Peyer's patch (tissue), 4 donors: ENCODE results near the gene IRAK1BP1. TPM values are rescaled to one million over a fixed set of nuclear protein-coding genes. Genes with fewer than 3 reads are reported as not detected.
"Not testable (repeated sequence)": the region's sequence is repeated elsewhere in the genome, so short reads cannot be mapped to it uniquely, and the experiment has no call there.

Experiments used
- DNase-seq, 3 donors: peaks; one replicate each; pipeline ENCODE4 v3.0.0-alpha.2; 2017 to 2019
- H3K27ac ChIP-seq, 4 donors: fragments of 200-600 bp; sonication (generic); one replicate each; pipeline ENCODE4 v1.5.1; 2016 to 2019
- H3K27me3 ChIP-seq, 2 donors: fragments of 200-600 bp; sonication (generic); one replicate each; pipeline ENCODE4 v1.5.1; 2019
- H3K36me3 ChIP-seq, 3 donors: fragments of 200-600 bp; sonication (generic); one replicate each; pipeline ENCODE4 v1.5.1; 2016 to 2019
- H3K4me1 ChIP-seq, 4 donors: fragments of 200-600 bp; sonication (generic); one replicate each; pipeline ENCODE4 v1.5.1; 2016 to 2019
- H3K4me3 ChIP-seq, 4 donors: fragments of 200-600 bp; sonication (generic); 1 replicate in 3 of 4; 2 replicates in 1 of 4; pipeline ENCODE4 v1.5.1; 2016 to 2019; ENCODE audit warnings: mild to moderate bottlenecking in 1 of 4
- H3K9me3 ChIP-seq, 4 donors: fragments of 200-600 bp; sonication (generic); one replicate each; pipeline ENCODE4 v1.5.1; 2016 to 2019; ENCODE audit warnings: mild to moderate bottlenecking in 1 of 4
- CTCF ChIP-seq, 6 experiments: fragments of 450-650 bp in 4 of 6; fragments of 200-600 bp in 2 of 6; sonication (generic) in 1 of 6; IDR thresholded peaks; one replicate each; pipeline ENCODE4 v1.5.1; 2017 to 2019; ENCODE audit warnings: antibody characterized with exemption in 6 of 6, mild to moderate bottlenecking in 3 of 6, moderate library complexity in 1 of 6
- POLR2A ChIP-seq, 2 donors: fragments of 450-650 bp; IDR thresholded peaks; one replicate each; pipeline ENCODE4 v1.5.1; 2017; ENCODE audit warnings: antibody characterized with exemption in 2 of 2, mild to moderate bottlenecking in 2 of 2, moderate library complexity in 2 of 2
- total RNA-seq, 4 donors: library from RNA; depleted of rRNA; stranded (reverse); fragments of >200 nt; gene quantifications; one replicate each; pipeline ENCODE4 v1.1.0, GENCODE V29; 2016

The IRAK1BP1 gene
- total RNA-seq, 4 donors from 2014 or later = 1.4 to 3.6 (median 2.6) TPM

- DNase-seq = peak in 2 of 3 donors; percentile 47 to 60
- H3K4me1 ChIP-seq = peaks cover 0 to 14% (median 0%) of the 10 kb centered on the region in 4 donors
- no peaks in the 10 kb centered on the region for H3K9me3 ChIP-seq
- peak overlapping the region; percentile 20 to 60 (median 42) for H3K4me3 ChIP-seq
- no peak overlapping the region for H3K27ac ChIP-seq
- TF ChIP-seq POLR2A (IDR thresholded peaks at IDR 0.05) (no peak), CTCF (IDR thresholded peaks at IDR 0.05) (no peak)
- no peaks in the 10 kb centered on the region for H3K36me3 ChIP-seq
- H3K27me3 ChIP-seq = no peaks in the 10 kb centered on the region
Measured at GRCh38 chr6:78910591-78911171, 43.3 kb downstream of the IRAK1BP1 start.

- peak overlapping the region in 2 of 4 donors; percentile 58 to 60 for H3K4me3 ChIP-seq
- H3K9me3 ChIP-seq = no peaks in the 10 kb centered on the region
- no peak overlapping the region for H3K27ac ChIP-seq
- H3K27me3 ChIP-seq = no peaks in the 10 kb centered on the region
- H3K36me3 ChIP-seq = no peaks in the 10 kb centered on the region
- no peak for DNase-seq
- peaks cover 0 to 14% (median 0%) of the 10 kb centered on the region in 4 donors for H3K4me1 ChIP-seq
- no peak for TF ChIP-seq POLR2A (IDR thresholded peaks at IDR 0.05)
Measured at GRCh38 chr6:78911218-78911940, 44.0 kb downstream of the IRAK1BP1 start.

- no peak overlapping the region for H3K27ac ChIP-seq
- no peak for TF ChIP-seq CTCF (IDR thresholded peaks at IDR 0.05)
- no peak for TF ChIP-seq POLR2A (IDR thresholded peaks at IDR 0.05)
- H3K9me3 ChIP-seq = peaks cover 0 to 8% (median under 1%) of the 10 kb centered on the region in 4 donors
- no peak overlapping the region for H3K4me3 ChIP-seq
- no peaks in the 10 kb centered on the region for H3K4me1 ChIP-seq
- DNase-seq = no peak
- H3K36me3 ChIP-seq = no peaks in the 10 kb centered on the region
- no peaks in the 10 kb centered on the region for H3K27me3 ChIP-seq
Measured at GRCh38 chr6:78916411-78916810, 49.1 kb downstream of the IRAK1BP1 start.

GRCh38 chr6:78917788-78918187, 50.4 kb downstream of the IRAK1BP1 start:
- no peak for DNase-seq
- H3K4me1 ChIP-seq = no peaks in the 10 kb centered on the region
- H3K9me3 ChIP-seq = peaks cover 0 to 8% (median 3%) of the 10 kb centered on the region in 4 donors
- H3K36me3 ChIP-seq = no peaks in the 10 kb centered on the region
- no peak overlapping the region for H3K4me3 ChIP-seq
- no peaks in the 10 kb centered on the region for H3K27me3 ChIP-seq
- TF ChIP-seq POLR2A (IDR thresholded peaks at IDR 0.05) = no peak
- TF ChIP-seq CTCF (IDR thresholded peaks at IDR 0.05) = no peak
- H3K27ac ChIP-seq = no peak overlapping the region

GRCh38 chr6:78921168-78921567, 53.8 kb downstream of the IRAK1BP1 start:
- H3K27me3 ChIP-seq, H3K36me3 ChIP-seq, H3K27ac ChIP-seq, DNase-seq, H3K9me3 ChIP-seq, H3K4me3 ChIP-seq, H3K4me1 ChIP-seq: not testable (repeated sequence)

GRCh38 chr6:78925317-78925716, 58.0 kb downstream of the IRAK1BP1 start:
- Histone ChIP-seq H3K9me3 (peaks cover 0 to 6% (median 0%) of the 10 kb centered on the region in 4 donors), H3K36me3 (no peaks in the 10 kb centered on the region), H3K4me3 (no peak overlapping the region), H3K27ac (no peak overlapping the region), H3K27me3 (no peaks in the 10 kb centered on the region), H3K4me1 (no peaks in the 10 kb centered on the region)
- no peak for TF ChIP-seq POLR2A (IDR thresholded peaks at IDR 0.05)
- DNase-seq = no peak

- Histone ChIP-seq H3K9me3 (no peaks in the 10 kb centered on the region), H3K4me1 (no peaks in the 10 kb centered on the region), H3K27ac (no peak overlapping the region), H3K4me3 (no peak overlapping the region), H3K36me3 (peaks cover 0 to 13% (median 0%) of the 10 kb centered on the region in 3 donors), H3K27me3 (no peaks in the 10 kb centered on the region)
- TF ChIP-seq CTCF (IDR thresholded peaks at IDR 0.05) (no peak), POLR2A (IDR thresholded peaks at IDR 0.05) (no peak)
- DNase-seq = no peak
Measured at GRCh38 chr6:78935553-78935952, 68.2 kb downstream of the IRAK1BP1 start.
